Glomerular endothelial cell (primary cell): Measurements from ENCODE around the gene SNRPD3. TPM values are rescaled to one million over a fixed set of nuclear protein-coding genes. Genes with fewer than 3 reads are reported as not detected.
"Not testable (repeated sequence)": the region's sequence is repeated elsewhere in the genome, so short reads cannot be mapped to it uniquely, and the experiment has no call there.

Experiments used
- DNase-seq: peaks from one replicate; pipeline ENCODE4 v3.0.0-alpha.2; 2011; ENCODE audit warnings: low read depth, low spot score; ENCODE audit errors: extremely low read depth
- total RNA-seq: library from RNA; depleted of rRNA; stranded (reverse); fragments of >200 nt; gene quantifications from 2 replicates; pipeline ENCODE4 v1.2.3, GENCODE V29; 2015

The SNRPD3 gene
- total RNA-seq, 1 donor from 2014 or later, result 240 TPM

DNA sequence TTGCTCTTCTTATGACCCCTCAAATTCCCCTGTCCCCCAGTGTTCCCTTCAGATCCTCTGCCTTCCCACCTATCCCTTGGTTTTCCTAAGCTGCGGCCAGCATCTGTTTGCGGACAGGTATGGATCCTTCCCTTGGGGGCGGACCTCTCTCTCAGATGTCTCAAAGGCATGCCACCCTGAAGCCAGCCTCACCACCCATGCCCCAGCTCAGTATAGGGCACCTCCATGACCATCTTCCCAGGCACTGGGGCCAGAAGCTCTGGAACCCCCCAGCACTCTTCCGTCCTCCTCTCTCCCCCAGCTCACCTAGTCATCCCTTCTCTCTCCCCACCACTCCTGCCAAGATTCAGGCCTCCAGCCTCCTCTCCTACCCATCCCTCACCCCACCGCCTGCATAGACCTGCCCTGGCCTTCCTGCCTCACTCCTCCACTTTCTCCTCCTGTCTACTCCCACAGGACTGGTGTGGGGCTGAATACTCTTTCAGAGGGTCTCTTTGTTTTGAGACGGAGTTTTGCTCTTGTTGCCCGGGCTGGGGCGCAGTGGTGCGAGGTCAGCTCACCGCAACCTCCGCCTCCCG, 34.9 kb downstream of the SNRPD3 start:
- no peak for DNase-seq

GRCh38 chr22:24591286-24591830, 35.6 kb downstream of the SNRPD3 start:
- DNase-seq, result no peak

- no peak for DNase-seq
Observed at GRCh38 chr22:24592058-24592850, 36.5 kb downstream of the SNRPD3 start.

DNA sequence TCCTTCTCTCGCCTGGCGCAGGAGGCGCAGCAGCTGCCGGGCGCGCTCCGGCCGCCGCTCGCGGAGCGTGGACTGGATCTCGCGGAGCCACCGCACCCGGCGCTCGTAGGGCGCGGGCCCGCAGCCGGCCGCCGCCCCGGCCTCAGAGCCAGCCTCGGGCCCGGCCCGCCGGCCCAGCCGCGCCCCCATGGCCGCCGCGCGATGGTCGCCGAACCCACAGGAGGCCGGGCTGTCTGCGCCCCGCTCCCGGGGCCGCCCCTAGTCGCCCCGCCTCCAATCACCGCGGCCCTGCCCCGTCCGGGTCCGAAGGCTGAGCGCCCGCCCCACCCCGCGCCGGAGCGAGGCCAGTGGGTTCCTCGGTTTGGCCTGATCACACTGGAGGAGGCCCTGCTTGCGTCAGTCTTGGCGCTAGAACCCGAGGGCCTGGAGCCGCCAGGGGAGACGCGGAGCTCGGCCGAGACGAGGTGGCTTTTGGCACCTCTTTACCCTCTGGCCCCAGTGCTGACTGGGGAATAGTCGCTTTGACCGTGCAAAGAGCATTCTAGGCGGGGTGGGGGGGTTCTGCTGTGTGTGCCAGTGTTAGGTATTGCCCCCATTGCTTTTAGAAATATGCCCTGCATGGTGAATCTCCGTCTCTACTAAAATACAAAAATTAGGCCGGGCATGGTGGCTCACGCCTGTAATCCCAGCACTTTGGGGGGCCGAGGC, 37.2 kb downstream of the SNRPD3 start, which contains the start of gene LRRC75B:
Gene LRRC75B (minus strand): TSS at position 223 of the 708 bp plus-strand sequence. CDS start 34 bp downstream, at position 189.
- DNase-seq, result no peak

GRCh38 chr22:24593559-24593835, 37.7 kb downstream of the SNRPD3 start:
- not testable (repeated sequence) for DNase-seq

DNA sequence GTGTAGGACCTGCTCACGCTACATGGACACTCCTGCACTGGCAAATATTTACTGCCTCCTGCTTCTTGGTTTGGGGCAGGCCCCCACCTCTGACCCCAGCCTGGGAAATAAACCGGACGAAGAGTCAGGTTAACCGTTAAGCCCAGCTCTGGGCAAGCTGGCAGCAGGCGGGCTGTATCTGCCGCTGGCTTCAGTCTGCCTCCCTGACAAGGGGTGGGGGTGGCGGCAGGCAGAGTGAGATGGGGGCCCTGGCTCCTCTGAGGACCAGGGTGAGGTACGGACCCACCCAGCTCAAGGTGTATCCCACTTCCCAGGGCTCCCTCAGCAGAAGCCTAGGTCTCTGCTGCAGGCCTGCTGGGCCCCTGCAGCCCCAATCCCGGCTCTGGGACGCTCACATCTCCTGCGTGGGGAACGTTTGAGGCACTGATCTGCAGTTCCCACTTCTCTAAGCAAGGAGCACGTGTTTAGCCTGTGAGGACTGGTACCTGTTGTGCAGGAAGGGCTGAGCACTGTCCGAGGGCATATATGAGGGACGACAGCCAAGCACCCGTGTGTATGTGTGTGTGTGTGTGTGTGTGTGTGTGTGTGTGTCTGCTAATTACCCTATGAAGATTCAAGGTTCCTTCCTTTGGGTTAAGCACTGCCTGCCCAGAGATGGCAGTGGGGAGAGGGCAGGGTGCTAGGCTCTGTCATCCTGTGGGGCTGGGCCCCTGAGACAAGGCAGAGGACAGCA, 38.2 kb downstream of the SNRPD3 start:
- no peak for DNase-seq

DNA sequence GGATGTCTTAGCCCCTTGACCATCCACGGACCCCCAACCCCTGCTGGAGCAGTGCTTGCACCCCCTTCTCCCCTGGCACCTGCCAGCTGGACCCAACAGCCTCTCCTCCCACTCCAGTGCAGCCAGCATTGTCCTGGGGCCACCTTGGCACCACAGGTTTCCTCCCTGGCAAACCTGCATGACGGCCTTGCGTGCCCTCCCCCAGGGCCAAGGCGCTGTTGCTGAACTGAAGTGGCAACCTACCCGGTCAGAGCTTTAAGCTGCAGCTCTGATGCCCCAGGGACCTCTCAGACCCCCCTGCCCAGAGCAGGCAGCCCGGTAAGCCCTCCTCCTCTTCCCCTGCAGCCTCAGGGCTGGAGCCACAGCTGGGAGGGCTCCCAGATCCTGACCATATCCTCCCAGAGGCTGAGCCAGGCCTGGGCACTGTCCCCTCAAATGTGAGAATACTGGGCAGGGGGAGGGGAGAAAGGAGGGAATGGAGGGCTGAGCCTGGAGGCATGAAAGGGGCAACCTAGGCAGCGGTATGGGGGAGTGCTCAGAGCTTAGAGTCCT, 38.8 kb downstream of the SNRPD3 start:
- no peak for DNase-seq

DNA sequence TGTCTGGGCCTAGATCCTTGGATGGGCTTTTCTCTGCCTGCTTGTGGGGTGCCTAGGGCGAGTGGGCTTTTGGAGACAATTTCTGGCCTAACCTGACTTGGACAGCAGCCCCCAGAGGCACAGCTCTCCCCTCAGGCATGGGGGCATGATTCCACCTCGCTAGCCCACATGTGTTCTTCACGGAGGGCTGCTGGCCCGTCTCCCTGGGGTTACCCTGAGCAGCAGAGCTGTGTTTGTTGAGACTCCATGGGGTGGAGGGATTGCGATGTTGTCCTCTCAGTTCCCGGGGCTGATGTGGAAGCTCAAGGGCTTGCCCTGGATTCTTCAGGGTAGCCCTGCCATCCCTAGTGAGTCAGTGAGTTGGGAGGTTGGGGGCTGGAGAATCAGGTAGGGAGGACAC, 39.4 kb downstream of the SNRPD3 start:
- no peak for DNase-seq

DNA sequence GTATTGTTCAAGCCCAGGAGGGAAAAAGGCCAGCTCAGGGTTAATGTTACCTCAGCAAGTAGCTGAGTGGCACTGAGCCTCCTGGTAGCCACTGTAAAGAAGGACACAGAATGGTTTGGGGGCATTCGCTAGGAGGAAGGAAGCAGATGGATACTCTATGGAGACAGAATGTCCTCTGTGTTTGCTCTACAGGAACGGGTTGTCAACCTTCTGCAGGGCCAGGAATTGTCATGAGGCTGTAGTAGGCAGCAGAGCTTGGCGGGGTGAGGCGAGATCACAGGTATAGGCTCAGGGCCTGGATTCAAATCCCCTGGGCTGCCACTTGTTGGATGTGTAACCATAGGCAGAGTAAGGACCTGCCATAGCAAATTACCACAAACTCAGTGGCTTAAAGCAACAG, 40.1 kb downstream of the SNRPD3 start:
- no peak for DNase-seq

DNA sequence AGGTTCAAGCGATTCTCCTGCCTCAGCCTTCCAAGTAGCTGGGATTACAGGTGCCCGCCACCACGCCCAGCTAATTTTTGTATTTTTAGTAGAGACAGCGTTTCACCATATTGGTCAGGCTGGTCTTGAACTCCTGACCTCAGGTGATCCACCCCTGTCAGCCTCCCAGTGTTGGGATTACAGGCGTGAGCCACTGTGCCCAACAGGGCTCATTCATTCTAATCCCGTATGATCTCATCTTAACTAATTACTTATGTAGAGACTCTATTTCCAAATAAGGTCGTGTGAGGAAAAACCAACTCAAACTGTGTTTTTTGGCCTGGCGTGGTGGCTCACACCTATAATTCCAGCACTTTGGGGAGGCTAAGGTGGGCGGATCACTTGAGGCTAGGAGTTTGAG, 41.3 kb downstream of the SNRPD3 start:
- not testable (repeated sequence) for DNase-seq

DNA sequence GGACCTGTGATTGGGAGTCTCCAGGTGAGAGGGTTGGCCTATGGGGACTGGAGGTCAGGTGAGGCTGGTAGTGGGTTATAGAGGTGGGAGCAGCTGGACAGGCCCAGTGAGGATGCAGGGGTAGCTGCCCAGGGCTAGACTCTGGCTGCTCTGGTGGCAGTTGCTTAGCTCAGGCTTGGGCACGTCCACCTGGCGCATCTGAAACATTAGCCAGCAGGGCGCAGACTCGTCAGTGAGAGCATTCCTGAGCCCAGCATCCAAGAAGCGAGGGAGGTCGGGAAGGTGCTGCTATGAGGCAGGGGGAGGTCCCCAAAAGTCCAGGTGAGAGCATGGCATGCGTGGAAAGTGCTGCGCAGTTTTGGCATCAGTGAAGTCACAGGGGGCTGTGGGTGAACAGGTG, 43.7 kb downstream of the SNRPD3 start:
- no peak for DNase-seq

DNA sequence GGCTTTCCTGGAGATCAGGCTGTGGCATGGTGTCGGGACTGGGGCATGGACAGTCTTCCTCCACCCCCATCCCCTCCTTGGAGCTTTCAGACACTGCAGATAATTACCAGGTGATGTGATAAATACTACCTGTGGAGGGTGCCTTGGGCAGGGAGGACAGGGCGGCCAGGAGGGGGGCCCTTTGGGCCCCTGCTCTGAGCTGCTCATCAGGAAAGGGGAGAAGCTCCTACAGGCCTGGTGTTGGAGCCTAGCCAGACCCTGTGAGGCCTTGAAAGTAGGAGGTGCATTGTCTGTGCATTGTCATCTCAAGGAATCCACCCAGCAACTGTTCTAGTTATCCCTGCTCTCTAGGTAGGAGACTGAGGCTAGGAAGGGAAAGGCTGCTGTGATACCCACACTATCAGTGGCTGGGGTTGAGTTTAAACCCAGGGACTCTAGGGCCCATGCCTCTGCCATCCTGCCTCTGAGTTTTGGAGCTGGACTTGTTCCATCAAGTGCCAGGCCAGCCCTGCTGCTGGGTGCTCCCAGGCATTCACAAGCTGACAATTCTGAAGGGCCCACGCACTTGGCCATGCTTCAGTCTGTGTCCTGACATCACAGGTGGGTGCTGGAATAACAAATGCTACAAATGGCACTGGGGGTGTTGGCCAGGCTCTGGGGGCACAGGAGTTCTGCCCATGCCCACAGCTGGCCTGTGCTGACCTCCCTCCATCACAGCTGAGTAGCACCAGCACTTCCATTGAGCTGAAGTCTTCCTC, 44.3 kb downstream of the SNRPD3 start:
- not testable (repeated sequence) for DNase-seq

- no peak for DNase-seq
Observed at GRCh38 chr22:24601217-24602104, 45.7 kb downstream of the SNRPD3 start.

GRCh38 chr22:24602105-24602749, 46.4 kb downstream of the SNRPD3 start:
- not testable (repeated sequence) for DNase-seq

DNA sequence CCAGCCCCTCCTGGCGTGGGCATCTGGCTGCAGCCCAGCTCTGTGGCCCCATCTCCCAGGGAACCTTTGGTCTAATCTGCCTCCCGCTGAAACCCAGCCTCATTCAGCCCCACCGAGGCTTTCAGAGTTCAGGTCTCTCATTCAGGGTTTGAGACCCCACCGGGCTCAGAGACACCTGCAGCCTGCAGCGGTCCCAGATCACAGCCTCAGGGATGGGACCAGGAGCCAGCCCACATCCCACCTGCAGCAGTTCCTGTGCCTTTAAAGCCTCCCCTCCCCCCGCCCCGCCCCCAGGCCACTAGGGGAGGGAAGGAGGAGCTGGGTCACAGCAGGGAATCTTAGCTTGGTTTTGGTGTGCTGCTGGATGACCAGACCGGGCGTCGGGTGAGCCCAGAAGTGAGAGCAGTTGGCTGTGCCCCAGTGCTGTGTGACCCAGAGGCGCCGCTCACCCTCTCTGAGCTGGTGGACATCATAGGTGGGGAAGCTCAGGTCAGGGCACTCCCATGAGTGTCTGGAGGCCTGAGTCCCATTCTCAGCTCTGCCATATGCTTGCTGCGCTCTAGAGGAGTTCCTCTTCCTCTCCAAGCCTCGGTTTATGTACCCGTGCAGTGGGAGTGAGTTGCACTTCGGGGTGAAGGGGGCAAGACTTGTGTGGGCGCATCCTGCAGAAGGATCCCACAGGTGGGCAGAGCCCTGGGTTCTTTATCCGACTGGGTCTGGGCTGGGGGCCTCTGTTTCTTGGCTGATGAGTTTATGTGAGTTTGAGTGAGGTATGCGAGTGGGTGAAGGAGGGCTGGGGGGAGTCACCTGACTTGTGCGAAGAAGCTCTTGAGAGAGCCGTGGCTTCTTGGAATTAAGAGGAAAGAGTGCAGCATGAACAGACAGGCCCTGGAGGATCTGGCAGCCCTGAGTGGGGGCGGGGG, 47.3 kb downstream of the SNRPD3 start, which contains the start of gene GGT1:
Gene GGT1 (plus strand): TSS at position 347 of the 923 bp plus-strand sequence. CDS start 7,889 bp downstream, outside the sequence.
- DNase-seq, result not testable (repeated sequence)

- DNase-seq, result not testable (repeated sequence)
Observed at GRCh38 chr22:24603770-24604629, 48.2 kb downstream of the SNRPD3 start.
